ENCODE measurements around the gene TIMM10B. TPM values are rescaled to one million over a fixed set of nuclear protein-coding genes. Genes with fewer than 3 reads are reported as not detected.

The TIMM10B gene
- total RNA-seq, 1 donor from 2014 or later: 48.3 TPM

DNA sequence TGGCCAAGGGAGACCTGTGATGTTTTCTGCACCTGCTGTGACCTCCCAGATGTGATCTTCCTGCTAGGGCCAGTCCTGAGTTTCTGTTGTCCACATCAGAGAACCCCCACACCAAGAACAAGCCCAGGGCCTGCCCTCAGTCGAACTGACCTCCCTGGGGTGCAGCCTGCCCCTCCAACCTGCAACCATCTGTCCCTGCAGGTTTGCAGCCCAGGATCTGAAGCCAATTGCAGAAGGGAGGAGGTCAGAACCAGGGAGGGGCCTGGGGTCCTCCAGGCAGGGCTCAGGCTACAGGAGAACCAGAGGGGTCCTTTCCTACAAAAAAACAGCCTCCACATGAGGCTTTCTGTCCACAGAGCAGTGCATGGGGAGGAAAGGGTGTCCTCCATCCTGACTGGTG is 8.4 kb upstream of the TIMM10B start:
- DNase-seq (ENCODE audit: low spot score): no peak

DNA sequence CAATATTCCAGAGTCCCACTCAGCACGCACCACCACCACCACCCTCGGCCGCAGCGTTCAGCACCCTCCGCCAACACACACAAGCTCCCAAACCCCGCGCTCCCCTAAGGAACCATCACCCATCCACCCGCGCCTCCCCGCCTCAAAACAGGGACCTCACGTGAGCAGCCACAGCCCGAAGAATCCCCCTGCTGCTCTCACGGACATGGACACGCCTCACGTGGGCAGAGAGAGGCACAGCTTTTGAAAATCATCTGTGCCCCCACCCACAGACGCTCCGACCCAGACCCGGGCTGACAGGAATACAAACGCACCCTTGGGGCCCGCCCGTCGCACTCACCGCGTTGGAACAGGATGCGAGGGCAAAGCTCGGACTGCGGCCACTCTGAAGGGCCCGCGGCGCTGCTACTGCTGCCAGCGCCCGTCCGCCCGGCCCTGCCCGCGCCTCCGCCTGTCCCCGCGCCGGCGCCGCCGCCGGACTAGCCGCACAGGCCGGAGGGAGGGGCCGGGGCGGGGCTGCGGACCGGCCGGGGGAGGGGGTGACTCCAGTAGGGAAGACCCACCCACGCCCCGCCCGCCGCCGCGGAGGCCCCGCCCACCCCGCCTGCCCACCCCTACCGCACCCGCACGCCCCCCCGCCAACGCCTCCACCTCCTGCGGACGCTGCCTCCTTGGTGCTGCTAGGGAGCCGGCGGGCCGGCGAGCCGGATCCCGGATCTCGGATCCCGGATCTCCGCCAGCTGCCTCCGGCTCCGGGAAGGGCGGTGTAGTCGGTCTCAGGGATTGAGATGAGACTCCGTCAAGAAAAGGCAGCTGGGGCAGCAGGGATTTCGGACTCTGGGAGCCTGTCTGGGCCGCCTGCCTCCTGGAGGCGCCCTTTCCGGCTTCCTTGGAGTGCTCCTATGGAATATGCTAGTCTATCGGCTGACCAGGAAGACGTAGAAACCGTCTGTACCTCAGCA is 7.6 kb upstream of the TIMM10B start, which contains the start of gene TRIM3:
Gene TRIM3 (minus strand): TSS at position 491 of the 962 bp plus-strand sequence. CDS start 8,246 bp downstream, outside the sequence.
- DNase-seq (ENCODE audit: low spot score): peak; percentile 94

DNA sequence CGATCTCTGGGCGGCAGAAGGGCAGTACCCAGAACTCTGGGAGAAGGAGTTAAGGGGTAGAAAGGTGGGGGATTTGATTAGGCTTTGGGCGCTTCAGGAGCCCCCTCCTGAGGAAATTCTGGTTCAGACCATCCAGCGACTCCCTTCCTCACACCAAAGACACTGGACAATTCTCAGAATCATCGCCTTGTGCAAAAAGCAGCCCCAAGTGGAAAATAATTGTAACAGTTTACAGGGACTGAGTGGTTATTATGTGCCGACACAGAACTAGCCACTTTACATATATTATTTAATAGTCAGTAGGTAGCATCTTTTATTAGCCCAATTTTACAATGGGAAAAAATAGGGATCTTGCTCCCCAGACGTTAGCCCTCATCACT is 6.9 kb upstream of the TIMM10B start:
- DNase-seq (ENCODE audit: low spot score): no peak

DNA sequence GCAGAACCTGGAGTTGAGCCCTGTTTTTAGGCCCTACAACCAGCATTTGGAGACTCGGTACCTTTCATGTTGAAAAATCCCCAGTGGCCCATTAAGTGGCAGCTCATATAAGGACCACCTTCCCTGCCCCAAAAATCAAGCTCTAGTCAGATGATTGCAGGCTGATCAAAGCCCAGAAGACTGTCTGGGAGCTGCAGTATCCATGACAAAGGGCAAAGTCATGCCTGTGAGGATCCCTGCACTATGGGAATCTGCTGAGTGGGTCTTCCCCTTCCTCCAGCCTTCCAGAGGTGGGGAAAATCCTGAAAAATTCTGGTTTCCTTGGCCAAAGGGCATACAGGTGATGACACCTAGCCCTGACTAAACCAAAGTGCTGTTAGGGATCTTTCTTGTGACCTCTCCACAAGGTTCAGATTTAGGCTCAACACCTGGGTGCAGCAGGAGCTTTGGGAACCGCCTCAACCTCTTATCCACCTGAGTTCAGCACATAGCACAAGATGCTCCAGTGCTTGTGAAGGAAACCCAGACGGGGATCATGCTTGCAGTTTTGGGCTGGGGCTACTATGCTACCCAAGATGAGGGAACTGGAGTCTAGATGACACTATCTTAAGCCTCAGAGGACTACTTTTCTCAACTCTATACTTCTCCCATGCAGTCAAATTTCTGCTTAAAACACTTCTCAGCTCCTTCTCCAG is 6.3 kb upstream of the TIMM10B start:
- DNase-seq (ENCODE audit: low spot score): no peak

DNA sequence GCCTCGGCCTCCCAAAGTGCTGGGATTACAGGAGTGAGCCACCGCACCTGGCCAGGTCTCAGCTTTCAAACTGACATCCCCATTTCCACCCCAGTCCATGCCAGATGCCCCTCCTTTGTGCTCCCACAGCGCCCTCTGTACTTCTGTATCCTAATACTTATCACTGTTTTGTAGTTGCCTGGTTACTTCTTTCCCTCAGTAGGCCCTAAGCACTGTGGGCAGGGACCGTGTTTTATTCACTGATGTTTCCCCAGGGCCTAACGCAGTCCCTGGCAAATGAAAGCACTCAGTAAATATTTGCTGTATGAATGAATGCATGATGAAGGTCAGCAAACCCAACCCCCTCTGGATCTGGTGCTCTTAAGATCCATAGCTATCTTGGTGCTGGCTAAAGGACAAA is 5.4 kb upstream of the TIMM10B start:
- no peak for DNase-seq (ENCODE audit: low spot score)

DNA sequence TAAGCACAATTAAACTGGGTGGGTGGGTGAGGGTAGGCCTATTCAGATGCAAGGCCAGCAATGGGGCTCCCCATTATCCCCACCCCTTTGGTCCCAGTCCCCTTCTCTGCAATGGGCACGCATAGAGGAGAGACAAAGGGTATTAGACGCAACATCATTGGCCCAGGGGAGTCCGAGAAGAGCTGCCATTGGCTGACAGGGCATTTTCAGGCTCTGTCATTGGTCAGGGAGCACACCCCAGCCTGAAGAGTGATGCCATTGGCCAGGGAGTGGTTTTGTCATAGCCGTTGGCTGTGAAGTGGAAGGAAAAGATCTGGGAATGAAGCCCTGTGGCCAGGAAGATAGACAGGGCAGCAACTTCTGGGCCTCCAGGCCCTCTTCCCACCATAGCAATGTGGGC is 4.7 kb upstream of the TIMM10B start:
- no peak for DNase-seq (ENCODE audit: low spot score)

DNA sequence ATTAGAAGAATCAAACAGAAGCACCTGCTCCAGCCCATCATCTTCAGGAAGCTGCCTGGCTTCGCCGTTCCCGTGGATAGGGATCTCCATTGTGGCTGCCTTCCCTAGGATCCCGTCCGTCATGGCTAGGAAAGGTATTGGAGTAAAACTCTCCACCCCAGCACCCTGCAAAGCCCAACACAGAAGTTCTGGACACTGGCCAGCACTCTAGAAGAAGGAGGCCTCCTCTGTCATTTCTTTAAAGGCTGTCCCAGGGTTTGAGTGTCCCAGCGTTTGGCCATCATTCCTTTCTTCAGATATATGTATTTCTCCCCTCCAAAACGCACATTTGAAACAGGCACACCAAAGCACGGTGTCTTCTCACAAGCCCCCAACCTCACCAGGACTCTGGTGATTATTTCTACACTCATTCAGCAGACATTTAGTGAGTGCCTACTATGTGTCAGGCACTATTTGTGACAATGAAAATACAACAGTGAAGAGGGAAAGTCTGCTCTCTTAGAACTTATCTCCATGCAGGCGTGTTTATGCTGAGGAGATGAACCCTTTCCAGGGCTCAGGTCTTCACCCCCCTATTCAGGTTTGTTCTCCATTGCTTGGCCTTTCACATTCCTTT is 894 bp upstream of the TIMM10B start:
- DNase-seq (ENCODE audit: low spot score): no peak

DNA sequence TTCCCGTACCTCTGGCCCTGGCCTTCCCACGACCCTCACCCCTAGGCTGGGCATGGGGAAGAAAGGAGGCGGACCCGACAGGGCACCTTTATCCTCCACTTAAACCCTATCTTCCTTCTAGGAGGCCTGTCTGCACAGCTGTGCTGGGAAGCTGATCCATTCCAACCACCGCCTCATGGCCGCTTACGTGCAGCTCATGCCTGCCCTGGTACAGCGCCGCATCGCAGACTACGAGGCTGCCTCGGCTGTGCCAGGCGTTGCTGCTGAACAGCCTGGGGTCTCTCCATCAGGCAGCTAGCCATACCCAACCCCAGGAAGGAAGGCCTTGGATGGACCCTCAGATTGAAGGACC is 599 bp downstream of the TIMM10B start:
- no peak for DNase-seq (ENCODE audit: low spot score)

DNA sequence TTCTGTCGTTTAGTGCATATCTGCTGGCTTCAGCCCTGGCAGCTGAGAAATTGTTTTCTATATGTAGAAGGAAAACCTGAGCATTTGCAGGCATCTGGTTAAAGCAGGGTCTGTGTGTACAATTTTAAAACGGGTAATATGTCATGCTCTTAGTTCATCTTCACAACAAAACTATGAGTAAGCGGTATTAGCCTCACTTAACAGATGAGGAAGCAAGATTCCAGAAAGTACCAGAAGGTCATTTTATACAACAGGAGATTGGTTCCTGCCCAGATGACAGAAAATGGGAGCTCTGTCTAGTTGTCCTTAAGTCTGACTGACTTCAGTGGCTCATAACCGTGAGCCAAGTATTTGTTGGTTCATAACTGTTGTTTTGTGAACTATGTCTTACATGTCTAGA is 1.1 kb downstream of the TIMM10B start:
- DNase-seq (ENCODE audit: low spot score): no peak

DNA sequence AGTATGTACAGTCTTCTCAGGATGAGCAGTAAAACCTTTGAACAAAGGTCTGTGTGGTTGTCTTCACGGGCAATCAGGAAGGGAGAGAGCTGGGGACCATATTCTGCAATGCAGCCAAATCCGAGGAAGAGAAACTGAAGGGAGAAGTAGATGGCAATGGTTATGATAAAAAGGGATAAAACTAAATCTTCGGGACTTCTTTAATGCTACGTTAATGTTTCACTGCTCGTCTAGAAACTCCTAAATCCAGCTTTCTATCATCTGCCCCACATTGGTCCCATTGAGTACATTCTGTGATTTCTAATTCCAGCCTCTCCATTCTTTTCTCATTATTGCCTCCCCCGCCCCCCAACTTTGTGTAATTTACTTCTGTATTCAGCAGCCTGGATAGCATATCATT is 1.7 kb downstream of the TIMM10B start:
- no peak for DNase-seq (ENCODE audit: low spot score)

DNA sequence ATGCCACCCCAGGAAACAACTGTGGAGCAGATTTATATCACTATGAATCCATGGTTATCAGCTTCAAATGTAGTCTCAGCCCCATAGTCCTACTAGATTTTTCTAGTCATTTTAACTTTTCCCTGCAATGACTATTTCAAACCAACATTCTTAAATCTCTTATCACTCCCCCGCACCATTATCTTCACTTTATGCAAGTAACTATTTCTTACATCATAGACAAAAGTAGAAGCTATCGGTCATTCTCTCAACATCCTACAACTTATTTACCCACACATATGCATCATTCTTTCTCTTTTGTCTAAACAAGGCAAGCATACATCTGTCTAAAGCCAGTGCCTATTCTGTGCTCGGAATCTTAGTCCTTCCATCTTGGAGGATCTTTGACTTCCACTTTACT is 4.4 kb downstream of the TIMM10B start:
- DNase-seq (ENCODE audit: low spot score): no peak

DNA sequence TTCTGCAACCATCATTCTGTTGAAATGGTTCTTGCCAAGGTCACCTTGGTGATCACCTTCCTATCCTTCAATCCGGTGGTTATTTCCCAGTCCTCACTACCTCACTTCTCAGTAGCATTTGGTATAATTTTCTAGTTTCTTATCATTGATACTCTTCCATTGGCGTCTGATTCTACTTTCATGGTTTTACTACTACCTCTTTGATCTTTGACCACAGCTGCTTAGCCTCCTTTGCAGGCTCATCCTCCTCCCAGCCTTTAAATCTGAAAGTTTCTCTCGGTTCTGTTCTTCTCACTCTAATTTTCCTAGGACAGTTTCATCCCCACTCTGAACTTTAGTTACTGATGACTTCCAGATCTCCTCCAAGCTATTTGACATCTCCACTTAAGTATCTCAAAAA is 5.0 kb downstream of the TIMM10B start:
- DNase-seq (ENCODE audit: low spot score): no peak

DNA sequence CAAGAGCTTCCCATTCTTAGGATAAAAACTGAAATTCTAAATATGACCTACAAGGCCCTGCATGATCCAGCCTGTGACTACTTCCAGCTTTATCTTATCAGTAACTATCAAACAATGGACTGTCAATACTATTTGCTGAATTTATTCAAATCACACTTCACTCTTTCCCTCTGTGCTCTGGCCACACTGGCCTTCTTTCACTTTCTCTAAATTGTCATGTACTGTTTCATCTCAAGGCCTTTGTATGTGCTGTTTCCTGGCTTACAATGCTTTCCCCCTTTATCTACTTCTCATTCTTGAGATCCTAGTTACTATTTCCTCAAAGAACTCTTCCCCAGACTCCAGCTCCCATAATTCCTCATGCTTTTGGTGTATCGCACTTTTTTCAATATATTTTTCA is 5.6 kb downstream of the TIMM10B start:
- no peak for DNase-seq (ENCODE audit: low spot score)

DNA sequence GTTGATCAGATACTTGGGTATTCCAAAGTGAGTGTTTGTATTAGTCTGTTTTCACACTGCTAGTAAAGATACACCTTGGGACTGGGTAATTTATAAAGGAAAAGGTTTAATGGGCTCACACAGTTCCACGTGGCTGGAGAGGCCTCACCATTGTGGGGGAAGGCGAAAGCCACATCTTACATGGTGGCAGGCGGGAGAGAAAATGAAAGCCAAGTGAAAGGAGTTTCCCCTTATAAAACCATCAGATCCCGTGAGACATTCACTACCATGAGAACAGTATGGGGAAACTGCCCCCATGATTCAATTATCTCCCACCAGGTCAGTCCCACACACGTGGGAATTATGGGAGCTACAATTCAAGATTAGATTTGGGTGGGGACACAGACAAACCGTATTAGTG is 7.0 kb downstream of the TIMM10B start:
- DNase-seq (ENCODE audit: low spot score): no peak

DNA sequence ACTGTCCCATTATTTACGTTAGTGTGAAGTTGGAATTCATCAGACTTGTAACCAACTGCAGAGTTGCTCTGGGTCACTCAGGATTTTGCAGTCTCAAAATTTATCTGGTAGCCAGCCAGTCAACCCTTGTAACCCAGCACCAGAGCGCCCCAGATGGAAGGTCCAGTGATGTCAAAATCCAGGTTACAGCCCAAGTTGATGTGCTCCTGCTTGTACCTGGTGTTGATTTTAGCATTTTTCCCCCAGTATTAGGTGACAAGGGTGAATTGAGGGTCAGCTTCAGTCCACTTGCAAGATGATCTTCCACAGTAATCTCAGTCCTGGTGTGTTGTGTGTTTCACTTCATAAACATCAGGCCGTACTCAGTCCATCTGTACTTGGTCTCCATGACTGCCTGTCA is 7.5 kb downstream of the TIMM10B start:
- DNase-seq (ENCODE audit: low spot score): no peak

DNA sequence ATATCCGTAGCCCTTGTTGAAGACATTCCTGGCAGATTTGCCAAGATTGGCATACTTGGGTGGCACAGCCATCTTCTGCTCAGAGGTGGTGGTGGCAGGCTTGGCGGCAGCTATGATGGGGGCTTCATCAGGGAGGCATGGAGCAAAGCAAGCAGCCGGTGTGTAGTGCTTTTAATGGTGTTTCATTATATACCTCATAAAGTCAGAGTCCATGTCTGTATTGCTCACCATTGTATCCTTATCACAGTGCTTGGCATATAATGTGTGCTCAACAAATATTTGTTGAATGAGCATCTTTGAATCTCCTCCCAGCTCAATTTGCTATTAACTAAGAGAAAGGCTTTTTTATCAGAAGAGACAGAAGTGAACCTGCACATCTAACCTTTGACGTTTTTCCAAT is 8.0 kb downstream of the TIMM10B start:
- DNase-seq (ENCODE audit: low spot score): no peak

DNA sequence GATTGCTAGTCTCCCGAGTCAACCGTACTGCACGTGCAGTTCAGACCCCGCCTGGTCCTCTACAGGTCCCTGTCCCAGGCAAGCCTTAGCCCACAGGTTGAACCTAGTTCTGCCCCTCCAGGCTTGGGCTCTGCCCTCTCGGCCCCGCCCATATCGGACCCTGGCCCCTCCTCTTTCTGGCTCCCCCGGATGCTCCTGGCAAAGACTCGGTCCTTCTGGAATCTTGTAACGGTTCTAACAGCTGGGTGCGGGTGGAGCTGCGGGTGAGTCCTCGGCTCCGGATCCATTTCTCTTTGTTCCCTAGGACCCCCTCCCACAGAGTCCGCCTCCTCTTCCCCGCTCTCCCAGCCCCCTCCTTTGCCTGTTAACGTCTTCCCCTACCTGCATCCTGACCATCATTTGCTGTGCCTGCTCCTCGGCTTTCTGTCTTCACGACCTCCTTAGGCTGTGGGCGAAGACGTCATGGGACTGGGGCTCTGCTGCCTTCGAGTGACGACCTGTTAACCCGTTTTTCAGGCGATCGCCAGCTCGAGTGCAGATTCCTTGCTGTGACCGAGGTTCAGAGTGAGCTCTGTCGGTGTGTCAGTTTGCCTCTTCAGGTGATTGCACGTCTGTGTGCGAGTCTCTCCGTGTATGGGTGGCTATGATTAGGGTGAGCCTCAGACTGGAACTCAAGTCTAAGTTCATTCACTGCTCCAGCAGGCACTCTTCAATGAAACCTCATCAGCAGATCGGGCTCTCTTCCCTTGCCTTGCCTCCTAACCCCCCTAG is 16.0 kb downstream of the TIMM10B start, which contains the start of gene DNHD1:
Gene DNHD1 (plus strand): TSS at position 212 of the 771 bp plus-strand sequence. CDS start 936 bp downstream, outside the sequence.
- no peak for DNase-seq (ENCODE audit: low spot score)

DNA sequence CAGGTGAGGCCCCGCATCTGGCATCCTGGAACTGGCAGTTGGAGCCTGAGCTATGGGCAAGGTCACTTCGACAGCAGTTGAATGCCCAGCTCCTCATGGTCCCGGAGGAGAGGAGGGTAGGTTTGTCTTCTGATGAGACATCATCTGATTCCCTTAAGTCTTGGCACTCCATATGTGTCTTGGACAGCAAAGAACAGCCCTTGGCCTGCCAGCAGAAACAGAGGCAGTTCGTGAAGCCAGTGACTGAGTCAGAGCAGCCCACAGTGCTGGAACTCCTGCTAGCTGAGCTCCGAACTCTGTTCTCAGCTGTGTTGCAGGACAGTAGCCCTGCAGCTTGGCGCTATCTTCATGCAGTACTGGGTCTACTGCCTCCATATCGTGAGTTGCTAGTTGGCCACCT is 16.8 kb downstream of the TIMM10B start:
- no peak for DNase-seq (ENCODE audit: low spot score)

DNA sequence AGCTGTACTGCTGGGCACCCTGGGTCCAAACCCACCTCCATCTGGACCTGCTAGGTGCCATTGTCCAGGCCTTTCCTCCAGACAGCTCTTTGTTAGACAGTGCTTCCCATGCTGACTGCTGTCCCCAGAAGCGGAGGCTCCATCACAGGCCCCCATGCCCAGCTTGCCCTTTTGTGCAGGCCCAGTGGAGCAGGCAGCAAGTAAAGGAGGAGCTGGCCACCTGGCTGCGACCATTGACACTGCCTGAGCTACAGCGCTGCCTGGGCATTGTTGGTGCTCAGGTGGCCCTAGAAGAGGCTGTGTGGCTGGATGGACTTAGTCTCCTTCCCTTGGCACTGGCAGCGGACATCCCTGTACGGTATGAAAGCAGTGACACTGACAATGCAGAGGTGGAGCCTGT is 17.2 kb downstream of the TIMM10B start:
- no peak for DNase-seq (ENCODE audit: low spot score)

DNA sequence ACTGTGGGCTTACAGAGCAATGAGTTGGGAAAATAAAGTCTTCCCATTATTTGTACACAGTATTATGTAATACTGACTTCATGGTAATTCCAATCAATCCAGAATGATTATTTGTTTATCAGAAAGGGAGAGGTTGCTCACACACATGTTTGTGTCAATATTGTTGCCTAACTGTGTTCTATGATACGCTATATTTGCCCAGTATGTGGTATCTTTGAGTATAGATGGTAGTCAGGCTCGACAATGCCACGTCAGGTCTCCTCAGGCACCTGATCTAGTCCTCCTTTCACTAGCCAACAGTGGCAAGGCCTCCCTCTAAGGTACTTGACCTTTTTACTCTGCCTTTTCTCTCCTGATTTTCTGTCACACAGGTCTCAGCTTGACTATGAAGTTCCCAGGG is 21.1 kb downstream of the TIMM10B start:
- DNase-seq (ENCODE audit: low spot score): no peak

DNA sequence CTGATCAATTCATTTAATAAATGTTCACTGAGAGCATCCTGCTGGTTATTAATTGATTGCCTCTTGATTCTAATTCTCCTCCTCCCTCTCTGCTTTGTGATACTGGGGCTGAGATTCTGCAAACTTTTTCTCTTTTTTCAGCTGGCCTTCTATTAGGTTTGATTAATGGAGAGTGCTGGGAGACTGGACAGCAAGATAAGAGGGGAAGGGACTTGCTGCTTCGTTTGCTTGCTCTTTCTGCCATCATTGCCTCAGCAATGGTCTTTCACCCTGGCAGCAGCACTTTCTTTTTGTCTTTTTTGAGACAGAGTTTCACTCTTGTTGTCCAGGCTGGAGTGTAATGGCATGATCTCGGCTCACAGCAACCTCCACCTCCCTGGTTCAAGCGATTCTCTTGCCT is 22.9 kb downstream of the TIMM10B start:
- no peak for DNase-seq (ENCODE audit: low spot score)

Data from ureter (tissue), 1 donor.